HCT116 (cell line): ENCODE results near the gene ADGRA1. TPM values are rescaled to one million over a fixed set of nuclear protein-coding genes. Genes with fewer than 3 reads are reported as not detected.

Experiments used
- ATAC-seq: fragments of 200-7000 bp; cut with Tn5 transposase; 2 replicates; pipeline ENCODE4 v1.9.1; 2020; ENCODE audit warnings: mild to moderate bottlenecking, moderate library complexity
- BruUV-seq: library from RNA; stranded (reverse); fragments of 400-500 nt; replicated peaks from 2 replicates; lab custom pipeline; 2021; lab: Mats Ljungman, UMichigan
- CTCF ChIA-PET: fragments of 300-600 bp; sonication (Branson Sonifier 250); formaldehyde crosslinking; loops from one replicate; lab custom pipeline; 2021; ENCODE audit warnings: antibody characterized with exemption; lab: Charles Lee
- POLR2A ChIA-PET: fragments of 300-600, 350-600 bp; sonication (Branson Sonifier 250); formaldehyde crosslinking; loops from one replicate; lab custom pipeline; 2021; ENCODE audit warnings: antibody characterized with exemption; lab: Charles Lee
- RAD21 ChIA-PET, 2 experiments: fragments of 300-600 bp; sonication (Branson Sonifier 250); formaldehyde crosslinking; loops; one replicate each; lab custom pipeline; 2023; ENCODE audit warnings: low total read pairs in 2 of 2; ENCODE audit not compliant: uncharacterized antibody in 2 of 2, unreplicated experiment in 2 of 2, low non-redundant PET in 1 of 2; lab: Charles Lee
- DNase-seq: peaks from one replicate; pipeline ENCODE4 v3.0.0-alpha.2; 2010; ENCODE audit warnings: low read depth, low spot score
- H2AFZ ChIP-seq: fragments of 200-600 bp; shearing (Covaris generic), sonication (generic); 2 replicates; pipeline ENCODE4 v1.6.1; 2017; ENCODE audit warnings: low read depth, mixed run types, mixed read lengths, antibody characterized with exemption, low read length; ENCODE audit not compliant: poor library complexity, severe bottlenecking
- H3K27ac ChIP-seq: 2 replicates; pipeline ENCODE4 v1.5.1; 2012; ENCODE audit warnings: low read depth, low read length
- H3K27me3 ChIP-seq: fragments of 200-600 bp; sonication (generic); 2 replicates; pipeline ENCODE4 v1.6.1; 2016; ENCODE audit warnings: mixed run types, low read length, mixed read lengths; ENCODE audit not compliant: insufficient read depth
- H3K36me3 ChIP-seq, 2 experiments: fragments of 200-500 bp in 1 of 2; fragments of 200-600 bp in 1 of 2; sonication (Bioruptor generic) in 1 of 2; sonication (generic) in 1 of 2; 2 replicates each; pipeline versions ENCODE4 v1.5.1 to v1.6.1; 2014 to 2016; ENCODE audit warnings: low read length in 2 of 2, inconsistent platforms in 1 of 2, mixed read lengths in 1 of 2, mixed run types in 1 of 2; ENCODE audit not compliant: insufficient read depth in 2 of 2, control insufficient read depth in 1 of 2
- H3K4me1 ChIP-seq, 2 experiments: fragments of 200-600 bp in 1 of 2; sonication (generic) in 1 of 2; 2 replicates each; pipeline versions ENCODE4 v1.5.1 to v1.6.1; 2012 to 2017; ENCODE audit warnings: low read length in 2 of 2, inconsistent platforms in 1 of 2, mild to moderate bottlenecking in 1 of 2, mixed read lengths in 1 of 2, mixed run types in 1 of 2, moderate library complexity in 1 of 2; ENCODE audit not compliant: insufficient read depth in 2 of 2, control insufficient read depth in 1 of 2
- H3K4me2 ChIP-seq: fragments of 200-600 bp; sonication (generic); 2 replicates; pipeline ENCODE4 v1.6.1; 2017; ENCODE audit warnings: mixed run types, low read length, mixed read lengths
- H3K4me3 ChIP-seq, 2 experiments: fragments of 200-600 bp in 1 of 2; sonication (generic) in 1 of 2; replicated peaks in 1 of 2; 2 replicates each; pipeline ENCODE4 v1.5.1; 2011 to 2016; ENCODE audit warnings: low read length in 2 of 2, control low read depth in 1 of 2, low read depth in 1 of 2, mild to moderate bottlenecking in 1 of 2, mixed read lengths in 1 of 2, mixed run types in 1 of 2
- H3K79me2 ChIP-seq: fragments of 200-600 bp; sonication (generic); 2 replicates; pipeline ENCODE4 v1.6.1; 2017; ENCODE audit warnings: mild to moderate bottlenecking, mixed run types, low read length, moderate library complexity, mixed read lengths; ENCODE audit not compliant: insufficient read depth
- H3K9ac ChIP-seq: fragments of 200-600 bp; sonication (generic); 2 replicates; pipeline ENCODE4 v1.6.1; 2016; ENCODE audit warnings: low read length, mixed read lengths
- H3K9me2 ChIP-seq: fragments of 200-600 bp; sonication (generic), shearing (Covaris generic); 2 replicates; pipeline ENCODE4 v1.6.1; 2017; ENCODE audit warnings: mixed run types, mild to moderate bottlenecking, moderate library complexity; ENCODE audit not compliant: insufficient read depth
- H3K9me3 ChIP-seq, 2 experiments: fragments of 200-500 bp in 1 of 2; fragments of 200-600 bp in 1 of 2; sonication (Bioruptor generic) in 1 of 2; sonication (generic) in 1 of 2; 2 replicates each; pipeline ENCODE4 v1.6.1; 2014 to 2017; ENCODE audit warnings: low read length in 2 of 2, mixed read lengths in 2 of 2, inconsistent platforms in 1 of 2, low read depth in 1 of 2, mild to moderate bottlenecking in 1 of 2, mixed run types in 1 of 2, moderate library complexity in 1 of 2; ENCODE audit not compliant: control insufficient read depth in 1 of 2, insufficient read depth in 1 of 2
- H4K20me1 ChIP-seq: fragments of 200-600 bp; sonication (generic), shearing (Covaris generic); 2 replicates; pipeline ENCODE4 v1.6.1; 2017; ENCODE audit warnings: mixed run types, mild to moderate bottlenecking, moderate library complexity; ENCODE audit not compliant: insufficient read depth
- ATF3 ChIP-seq: IDR thresholded peaks from 2 replicates; pipeline ENCODE4 v1.6.1; 2012
- CTCF ChIP-seq, 3 experiments: fragments of 200-600 bp in 1 of 3; sonication (generic) in 1 of 3; IDR thresholded peaks in 2 of 3; conservative IDR thresholded peaks in 1 of 3; 2 replicates each; pipeline ENCODE4 v1.5.1; 2012 to 2017; ENCODE audit warnings: low read depth in 2 of 3, low read length in 2 of 3, antibody characterized with exemption in 1 of 3, borderline replicate concordance in 1 of 3, control low read depth in 1 of 3, mild to moderate bottlenecking in 1 of 3, mixed read lengths in 1 of 3, mixed run types in 1 of 3, moderate library complexity in 1 of 3; ENCODE audit not compliant: insufficient read depth in 1 of 3
- ELF1 ChIP-seq: IDR thresholded peaks from 2 replicates; pipeline ENCODE4 v1.6.1; 2012; ENCODE audit warnings: low read depth, borderline replicate concordance
- EZH2phosphoT487 ChIP-seq: fragments of 200-600 bp; IDR thresholded peaks from 2 replicates; pipeline ENCODE4 v1.6.1; 2018; ENCODE audit warnings: antibody characterized with exemption, borderline replicate concordance
- MAX ChIP-seq: IDR thresholded peaks from 2 replicates; pipeline ENCODE4 v1.6.1; 2012
- POLR2AphosphoS5 ChIP-seq: IDR thresholded peaks from 2 replicates; pipeline ENCODE4 v1.6.1; 2011; ENCODE audit warnings: mild to moderate bottlenecking, low read depth, low read length, moderate library complexity
- SIN3A ChIP-seq: IDR thresholded peaks from 2 replicates; pipeline ENCODE4 v1.6.1; 2012; ENCODE audit warnings: low read depth
- TCF7L2 ChIP-seq: IDR thresholded peaks from 2 replicates; pipeline ENCODE4 v1.7.0; 2011; ENCODE audit warnings: borderline replicate concordance, inconsistent platforms; ENCODE audit not compliant: insufficient read depth, insufficient read length; ENCODE audit errors: extremely low read depth
- ZBTB33 ChIP-seq: IDR thresholded peaks from 2 replicates; pipeline ENCODE4 v1.6.1; 2011; ENCODE audit warnings: mild to moderate bottlenecking, low read length, moderate library complexity; ENCODE audit not compliant: insufficient replicate concordance; ENCODE audit errors: extremely low read depth
- intact Hi-C: fragments of 100-400 bp; cut with micrococcal nuclease; formaldehyde crosslinking; loops from 2 replicates; pipeline ENCODE4 v1.10.0; 2022
- total RNA-seq: library from RNA; stranded (reverse); gene quantifications from one replicate; pipeline ENCODE4 v1.2.1, GENCODE V29; 2021; ENCODE audit not compliant: unreplicated experiment

ADGRA1 gene
- total RNA-seq, 1 experiment from 2014 or later, result not detected

- ChIA-PET CTCF (no interaction called here), RAD21 (no interaction called here)
Measured at GRCh38 chr10:133072720-133073390, 14.9 kb upstream of the ADGRA1 start.

More at GRCh38 chr10:133072720-133073390, 14.9 kb upstream of the ADGRA1 start:
- no TSS peak for BruUV-seq
- no peak overlapping the region for H3K9ac ChIP-seq
- no peaks in the 10 kb centered on the region for H4K20me1 ChIP-seq
- no peak overlapping the region for H2AFZ ChIP-seq
- no peaks in the 10 kb centered on the region for H3K36me3 ChIP-seq
- POLR2A ChIA-PET, result no interaction called here
- H3K9me3 ChIP-seq, result no peaks in the 10 kb centered on the region
- no peaks in the 10 kb centered on the region for H3K79me2 ChIP-seq
- H3K9me2 ChIP-seq, result no peaks in the 10 kb centered on the region
- no peaks in the 10 kb centered on the region for H3K4me1 ChIP-seq
- H3K4me2 ChIP-seq, result no peak overlapping the region
- H3K4me3 ChIP-seq, result no peak overlapping the region
- no peaks in the 10 kb centered on the region for H3K27me3 ChIP-seq
- intact Hi-C loops, result no loop called here
- ATAC-seq (no peak), DNase-seq (no peak)
- no peak for TF ChIP-seq CTCF (IDR thresholded peaks at IDR 0.05 in 2 of 3, conservative IDR thresholded peaks at IDR 0.05 in 1 of 3; ENCODE audit: borderline replicate concordance in 1 of 3, insufficient read depth in 1 of 3, low read depth in 2 of 3, low read length in 2 of 3)
- TF ChIP-seq ATF3, result no peak
- no peak for TF ChIP-seq POLR2AphosphoS5
- no peak for TF ChIP-seq SIN3A
- no peak for TF ChIP-seq MAX
- no peak for TF ChIP-seq ELF1
- no peak for TF ChIP-seq EZH2phosphoT487
- TF ChIP-seq ZBTB33, result no peak
- TF ChIP-seq TCF7L2, result no peak
- H3K27ac ChIP-seq, result no peak overlapping the region
